Kasumi-1 (cell line): Measurements from ENCODE around the gene TM4SF4.

Experiments used
- DNase-seq, 2 experiments: peaks; one replicate each; lab custom pipeline; 2025; lab: John Stamatoyannopoulos, UW

TM4SF4 gene

GRCh38 chr3:149455366-149455765 lies 19.1 kb upstream of the TM4SF4 start:
- DNase-seq, result no peak

GRCh38 chr3:149455989-149456388 lies 18.5 kb upstream of the TM4SF4 start:
- DNase-seq, result no peak

GRCh38 chr3:149459491-149460059 lies 14.9 kb upstream of the TM4SF4 start:
- DNase-seq, result no peak

- no peak for DNase-seq
These were observed 14.4 kb upstream of the TM4SF4 start for GRCh38 chr3:149460117-149460516.

GRCh38 chr3:149462051-149462450 lies 12.4 kb upstream of the TM4SF4 start:
- no peak for DNase-seq

GRCh38 chr3:149462581-149463011 lies 11.9 kb upstream of the TM4SF4 start:
- DNase-seq, result no peak

GRCh38 chr3:149463921-149464320 lies 10.6 kb upstream of the TM4SF4 start:
- no peak for DNase-seq

- DNase-seq, result no peak
These were observed 9.8 kb upstream of the TM4SF4 start for GRCh38 chr3:149464542-149465328.

- DNase-seq, result no peak
These were observed 9.1 kb upstream of the TM4SF4 start for GRCh38 chr3:149465351-149465883.

- DNase-seq, result no peak
These were observed 8.3 kb upstream of the TM4SF4 start for GRCh38 chr3:149466192-149466591.

- no peak for DNase-seq
These were observed 5.8 kb upstream of the TM4SF4 start for GRCh38 chr3:149468504-149469212.

GRCh38 chr3:149470381-149470780 lies 4.1 kb upstream of the TM4SF4 start:
- DNase-seq, result no peak

GRCh38 chr3:149472030-149472797 lies 2.3 kb upstream of the TM4SF4 start:
- no peak for DNase-seq

GRCh38 chr3:149473357-149474249 lies 894 bp upstream of the TM4SF4 start:
- DNase-seq, result no peak

GRCh38 chr3:149475451-149476060 lies 1.1 kb downstream of the TM4SF4 start:
- DNase-seq, result no peak

GRCh38 chr3:149476225-149476624 lies 1.7 kb downstream of the TM4SF4 start:
- peak; percentile 7 for DNase-seq

GRCh38 chr3:149479621-149480325 lies 5.3 kb downstream of the TM4SF4 start:
- DNase-seq, result no peak

- peak; percentile 34 to 49 for DNase-seq
These were observed 6.0 kb downstream of the TM4SF4 start for GRCh38 chr3:149480326-149481017.

- no peak for DNase-seq
These were observed 6.6 kb downstream of the TM4SF4 start for GRCh38 chr3:149481056-149481455.
